ENCODE results near the gene ZNF783. TPM values are rescaled to one million over a fixed set of nuclear protein-coding genes. Genes with fewer than 3 reads are reported as not detected.

The ZNF783 gene
- total and polyA plus RNA-seq, 9 donors: 5.5 to 27.6 (median 17.0) TPM

DNA sequence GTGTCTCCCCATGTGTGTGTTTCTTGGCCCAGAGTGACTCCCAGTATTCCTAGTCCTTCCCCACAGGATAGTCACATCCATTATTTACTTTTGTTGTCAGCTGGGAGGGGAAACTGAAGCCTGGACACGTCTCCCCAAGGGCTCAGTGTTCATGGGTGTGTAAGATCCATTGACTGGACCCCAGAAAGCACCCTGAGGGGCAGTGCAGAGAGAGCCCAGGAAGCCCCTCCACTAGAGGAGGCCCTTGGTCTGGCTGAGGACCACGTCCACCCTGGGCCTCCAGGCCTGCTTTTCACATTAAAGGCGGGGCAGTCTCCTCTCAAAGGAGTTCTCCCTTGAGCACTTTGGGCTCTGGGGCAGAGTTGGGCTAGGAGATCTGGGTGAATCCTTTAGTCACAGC, 21.3 kb downstream of the ZNF783 start:
- WGBS, 3 donors: 77 to 93% (median 85%) methylated on average over 3 of the region's 3 CpGs
- no peak overlapping the region for H3K4me3 ChIP-seq
- no peaks in the 10 kb centered on the region for H3K36me3 ChIP-seq
- intact Hi-C loops (cut with DNase I): no loop called here
- TF ChIP-seq, protein P1, sequence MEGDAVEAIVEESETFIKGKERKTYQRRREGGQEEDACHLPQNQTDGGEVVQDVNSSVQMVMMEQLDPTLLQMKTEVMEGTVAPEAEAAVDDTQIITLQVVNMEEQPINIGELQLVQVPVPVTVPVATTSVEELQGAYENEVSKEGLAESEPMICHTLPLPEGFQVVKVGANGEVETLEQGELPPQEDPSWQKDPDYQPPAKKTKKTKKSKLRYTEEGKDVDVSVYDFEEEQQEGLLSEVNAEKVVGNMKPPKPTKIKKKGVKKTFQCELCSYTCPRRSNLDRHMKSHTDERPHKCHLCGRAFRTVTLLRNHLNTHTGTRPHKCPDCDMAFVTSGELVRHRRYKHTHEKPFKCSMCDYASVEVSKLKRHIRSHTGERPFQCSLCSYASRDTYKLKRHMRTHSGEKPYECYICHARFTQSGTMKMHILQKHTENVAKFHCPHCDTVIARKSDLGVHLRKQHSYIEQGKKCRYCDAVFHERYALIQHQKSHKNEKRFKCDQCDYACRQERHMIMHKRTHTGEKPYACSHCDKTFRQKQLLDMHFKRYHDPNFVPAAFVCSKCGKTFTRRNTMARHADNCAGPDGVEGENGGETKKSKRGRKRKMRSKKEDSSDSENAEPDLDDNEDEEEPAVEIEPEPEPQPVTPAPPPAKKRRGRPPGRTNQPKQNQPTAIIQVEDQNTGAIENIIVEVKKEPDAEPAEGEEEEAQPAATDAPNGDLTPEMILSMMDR (IDR thresholded peaks at IDR 0.05): no peak
- TF ChIP-seq EP300 (IDR thresholded peaks at IDR 0.05) (no peak), POLR2A (IDR thresholded peaks at IDR 0.05) (no peak)
- no peak for DNase-seq
- peaks cover 2% of the 10 kb centered on the region for H3K4me1 ChIP-seq (ENCODE audit: insufficient read depth)
- H3K27me3 ChIP-seq: no peaks in the 10 kb centered on the region
- H3K9me3 ChIP-seq: no peaks in the 10 kb centered on the region
- no peak overlapping the region for H3K27ac ChIP-seq

DNA sequence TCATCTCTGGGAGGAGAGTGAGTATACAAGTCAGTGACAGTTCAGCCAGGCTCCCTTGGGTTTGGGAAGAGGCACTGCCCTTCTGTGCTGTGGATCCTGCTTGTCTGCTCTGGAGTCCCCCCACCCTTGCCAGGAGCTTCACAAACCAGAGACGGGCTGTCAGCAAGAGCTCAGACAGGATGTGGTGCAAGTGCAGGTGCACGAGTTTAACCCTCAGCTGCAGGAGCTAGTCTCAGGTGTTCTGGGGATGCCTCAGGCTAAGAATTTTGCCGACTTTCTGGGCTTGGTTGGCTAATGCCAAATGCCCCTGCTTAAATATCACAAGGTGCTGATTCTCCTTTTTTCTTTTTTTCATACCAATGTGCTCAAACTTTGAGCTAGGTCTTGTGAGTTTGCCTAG, 22.3 kb downstream of the ZNF783 start:
- no peaks in the 10 kb centered on the region for H3K27me3 ChIP-seq
- H3K27ac ChIP-seq: no peak overlapping the region
- no peak for DNase-seq
- no peak overlapping the region for H3K4me3 ChIP-seq
- H3K4me1 ChIP-seq (ENCODE audit: insufficient read depth): peaks cover 2% of the 10 kb centered on the region
- 56 to 73% (median 69%) methylated on average over 3 of the region's 3 CpGs for whole genome bisulfite sequencing, 3 donors
- no peaks in the 10 kb centered on the region for H3K36me3 ChIP-seq
- TF ChIP-seq POLR2A (IDR thresholded peaks at IDR 0.05): no peak
- TF ChIP-seq, protein P1 (IDR thresholded peaks at IDR 0.05): no peak
- no peak for TF ChIP-seq EP300 (IDR thresholded peaks at IDR 0.05)
- H3K9me3 ChIP-seq: no peaks in the 10 kb centered on the region
- intact Hi-C loops (cut with DNase I): no loop called here

DNA sequence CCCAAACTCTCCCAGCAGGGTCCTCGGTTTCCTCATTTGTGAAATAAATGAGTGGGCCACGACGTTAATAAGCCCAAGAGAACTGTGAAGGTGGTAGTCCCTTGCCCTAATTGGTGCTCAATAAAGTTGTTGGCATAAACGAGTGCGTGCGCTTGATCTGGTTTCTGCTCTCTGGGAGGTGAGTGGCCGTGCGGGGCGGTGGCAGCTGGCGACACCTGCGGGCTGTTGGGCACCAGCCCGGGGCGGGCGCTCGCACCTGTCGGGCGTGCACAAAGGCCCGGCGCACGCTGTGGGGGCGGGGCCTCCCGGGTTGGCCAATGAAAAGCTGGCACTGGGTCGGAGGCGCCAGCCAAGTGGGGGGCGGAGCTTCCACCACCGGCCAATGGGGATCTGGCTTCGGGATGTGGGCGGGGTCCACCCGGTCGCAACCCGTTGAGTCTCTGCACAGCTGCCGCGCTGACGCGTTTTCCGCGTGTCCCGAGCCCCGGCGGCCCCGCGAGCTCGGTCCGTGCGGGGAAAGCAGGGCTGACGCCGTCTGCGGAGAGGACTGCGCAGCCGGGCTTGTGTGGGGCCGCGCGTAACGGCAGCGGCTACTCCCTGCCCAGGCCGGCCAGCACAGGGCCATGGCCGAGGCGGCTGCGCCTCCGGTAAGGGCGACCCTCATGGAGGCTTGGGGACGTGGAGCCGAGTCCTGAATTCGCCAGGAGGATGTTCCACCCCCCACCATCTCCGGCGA, 23.0 kb downstream of the ZNF783 start:
- peak overlapping the region; percentile 62 for H3K4me3 ChIP-seq
- H3K9me3 ChIP-seq: no peaks in the 10 kb centered on the region
- H3K36me3 ChIP-seq: no peaks in the 10 kb centered on the region
- intact Hi-C loops (cut with DNase I): no loop called here
- peak overlapping the region in 1 of 2 donors; percentile 8 for H3K27ac ChIP-seq
- no peaks in the 10 kb centered on the region for H3K27me3 ChIP-seq
- H3K4me1 ChIP-seq (ENCODE audit: insufficient read depth): peaks cover 2% of the 10 kb centered on the region
- WGBS, 3 donors: 1 to 2% (median 2%) methylated on average over 53 to 66 of the region's 66 CpGs
- peak; percentile 92 to 97 (median 95) for DNase-seq
- TF ChIP-seq, protein P1 (IDR thresholded peaks at IDR 0.05): no peak
- TF ChIP-seq EP300 (IDR thresholded peaks at IDR 0.05): no peak
- no peak for TF ChIP-seq POLR2A (IDR thresholded peaks at IDR 0.05)

DNA sequence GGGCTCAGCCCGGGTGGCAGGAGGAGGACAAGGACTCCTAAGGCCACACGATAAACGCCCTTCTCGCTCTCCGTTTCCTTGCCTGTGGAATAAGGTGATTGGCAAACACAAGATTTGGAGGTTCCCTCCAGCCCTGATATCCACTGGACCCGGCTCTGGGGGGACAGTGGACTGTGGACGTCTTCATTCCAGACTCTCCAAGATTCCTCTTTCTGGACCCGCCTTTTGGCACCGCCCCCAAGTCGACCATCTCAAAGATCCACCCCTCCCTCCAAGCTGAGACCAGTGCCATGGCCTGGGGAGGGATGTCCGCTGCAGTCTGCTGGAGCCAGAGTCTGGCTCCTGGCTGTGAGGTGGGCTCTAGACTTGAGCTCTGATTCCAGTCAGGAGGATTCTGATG, 23.6 kb downstream of the ZNF783 start:
- Histone ChIP-seq H3K9me3 (no peaks in the 10 kb centered on the region), H3K27me3 (no peaks in the 10 kb centered on the region), H3K36me3 (no peaks in the 10 kb centered on the region), H3K4me3 (peak overlapping the region; percentile 62), H3K4me1 (ENCODE audit: insufficient read depth) (peaks cover 2% of the 10 kb centered on the region), H3K27ac (peak overlapping the region in 1 of 2 donors; percentile 8)
- TF ChIP-seq, protein P1 (IDR thresholded peaks at IDR 0.05): no peak
- TF ChIP-seq POLR2A (IDR thresholded peaks at IDR 0.05) (no peak), EP300 (IDR thresholded peaks at IDR 0.05) (no peak)
- intact Hi-C loops (cut with DNase I): no loop called here
- 0 to 2% (median 2%) methylated on average over 11 of the region's 11 CpGs for WGBS, 3 donors
- DNase-seq: peak in 4 of 5 donors; percentile 32 to 67 (median 54)

Measured in ovary (tissue), 9 donors.